Endothelial cell of umbilical vein (primary cell): ENCODE measurements around the gene CDK5. TPM values are rescaled to one million over a fixed set of nuclear protein-coding genes. Genes with fewer than 3 reads are reported as not detected.

Experiments used
- BruUV-seq: library from RNA; stranded (reverse); fragments of 400-500 nt; replicated peaks from 2 replicates; lab custom pipeline; 2021; lab: Mats Ljungman, UMichigan
- CTCF ChIA-PET: fragments of 300-600, 350-600 bp; sonication (Branson Sonifier 250); formaldehyde crosslinking; loops from one replicate; lab custom pipeline; 2021; ENCODE audit warnings: antibody characterized with exemption, inconsistent platforms; lab: Charles Lee
- POLR2A ChIA-PET: fragments of 300-600, 350-600 bp; sonication (Branson Sonifier 250); formaldehyde crosslinking; loops from one replicate; lab custom pipeline; 2021; ENCODE audit warnings: antibody characterized with exemption, inconsistent platforms; lab: Charles Lee
- DNase-seq: peaks from one replicate; pipeline ENCODE4 v3.0.0-alpha.2; 2011; ENCODE audit warnings: low read depth, low spot score
- FAIRE-seq: peaks from 2 replicates; lab custom pipeline; 2011; peaks lifted over from hg19 to GRCh38; lab: Jason Lieb, UNC
- H2AFZ ChIP-seq: 2 replicates; pipeline ENCODE4 v1.6.0; 2012; ENCODE audit warnings: low read depth, low read length, control low read depth, inconsistent platforms
- H3K27ac ChIP-seq: 2 replicates; pipeline ENCODE4 v1.5.1; 2011; ENCODE audit warnings: low read depth, mild to moderate bottlenecking, control low read depth, low read length, moderate library complexity; ENCODE audit not compliant: insufficient read depth
- H3K27me3 ChIP-seq, 2 experiments: 2 replicates each; pipeline versions ENCODE4 v1.6.0 to v1.6.1; 2011; ENCODE audit warnings: low read length in 2 of 2, mixed read lengths in 1 of 2; ENCODE audit not compliant: control insufficient read depth in 2 of 2, insufficient read depth in 2 of 2
- H3K36me3 ChIP-seq, 2 experiments: 2 replicates in 1 of 2; 3 replicates in 1 of 2; pipeline ENCODE4 v1.5.1; 2011; ENCODE audit warnings: low read length in 2 of 2, mild to moderate bottlenecking in 1 of 2, moderate library complexity in 1 of 2; ENCODE audit not compliant: control insufficient read depth in 2 of 2, insufficient read depth in 2 of 2; ENCODE audit errors: extremely low read depth in 1 of 2
- H3K4me1 ChIP-seq: 3 replicates; pipeline ENCODE4 v1.5.1; 2011; ENCODE audit warnings: mild to moderate bottlenecking, low read length; ENCODE audit not compliant: control insufficient read depth, insufficient read depth; ENCODE audit errors: extremely low read depth
- H3K4me2 ChIP-seq: 2 replicates; pipeline ENCODE4 v1.6.1; 2011; ENCODE audit warnings: low read length, control low read depth, mixed read lengths; ENCODE audit not compliant: insufficient read depth
- H3K4me3 ChIP-seq, 3 experiments: fragments of 200-600 bp in 1 of 3; sonication (generic), shearing (Covaris generic) in 1 of 3; replicated peaks in 1 of 3; 2 replicates each; pipeline ENCODE4 v1.5.1; 2011 to 2016; ENCODE audit warnings: control low read depth in 3 of 3, low read length in 3 of 3, mild to moderate bottlenecking in 2 of 3, inconsistent platforms in 1 of 3, low read depth in 1 of 3, moderate library complexity in 1 of 3; ENCODE audit not compliant: insufficient read depth in 1 of 3
- H3K79me2 ChIP-seq: 2 replicates; pipeline ENCODE4 v1.6.0; 2012; ENCODE audit warnings: low read length, inconsistent platforms; ENCODE audit not compliant: control insufficient read depth, insufficient read depth
- H3K9ac ChIP-seq: replicated peaks from 2 replicates; pipeline ENCODE3; 2011; ENCODE audit warnings: low read length, control low read depth; ENCODE audit not compliant: insufficient read depth; ENCODE audit errors: extremely low read depth
- H3K9me1 ChIP-seq: replicated peaks from 3 replicates; pipeline ENCODE4 v1.6.0; 2011; ENCODE audit warnings: mild to moderate bottlenecking, low read length; ENCODE audit not compliant: control insufficient read depth, insufficient read depth; ENCODE audit errors: extremely low read depth
- H3K9me3 ChIP-seq: replicated peaks from 2 replicates; pipeline ENCODE4 v1.5.1; 2012; ENCODE audit warnings: low read length, inconsistent platforms; ENCODE audit not compliant: control insufficient read depth, insufficient read depth
- H4K20me1 ChIP-seq: replicated peaks from 2 replicates; pipeline ENCODE3; 2011; ENCODE audit warnings: mild to moderate bottlenecking, low read length; ENCODE audit not compliant: control insufficient read depth, insufficient read depth; ENCODE audit errors: extremely low read depth
- CTCF ChIP-seq, 2 donors: IDR thresholded peaks; 1 replicate in 1 of 2; 2 replicates in 1 of 2; pipeline ENCODE4 v1.5.1; 2011; ENCODE audit warnings: low read length in 2 of 2, mild to moderate bottlenecking in 2 of 2, moderate library complexity in 2 of 2, control low read depth in 1 of 2, inconsistent platforms in 1 of 2, low read depth in 1 of 2; ENCODE audit not compliant: insufficient read depth in 1 of 2; ENCODE audit errors: extremely low read depth in 1 of 2
- EZH2 ChIP-seq: IDR thresholded peaks from 2 replicates; pipeline ENCODE4 v1.6.1; 2012; ENCODE audit warnings: borderline replicate concordance, low read depth, mild to moderate bottlenecking, moderate library complexity, low read length, inconsistent platforms; ENCODE audit not compliant: severe bottlenecking
- FOS ChIP-seq: IDR thresholded peaks from 2 replicates; pipeline ENCODE4 v1.6.1; 2011; ENCODE audit warnings: mild to moderate bottlenecking, low read length, moderate library complexity, borderline replicate concordance; ENCODE audit not compliant: insufficient read depth
- GATA2 ChIP-seq: IDR thresholded peaks from 2 replicates; pipeline ENCODE4 v1.7.0; 2011; ENCODE audit warnings: low read depth, mild to moderate bottlenecking, moderate library complexity, mixed read lengths, low read length; ENCODE audit not compliant: insufficient read length, insufficient read depth
- JUN ChIP-seq: IDR thresholded peaks from 2 replicates; pipeline ENCODE4 v1.6.1; 2011; ENCODE audit warnings: borderline replicate concordance, low read depth; ENCODE audit not compliant: insufficient read length, insufficient read depth
- MAX ChIP-seq: IDR thresholded peaks from 2 replicates; pipeline ENCODE4 v1.6.1; 2011; ENCODE audit not compliant: insufficient read depth, insufficient read length
- MYC ChIP-seq: IDR thresholded peaks from one replicate; pipeline ENCODE4 v1.6.1; 2011; ENCODE audit warnings: mild to moderate bottlenecking, low read depth, low read length
- POLR2A ChIP-seq: IDR thresholded peaks from 2 replicates; pipeline ENCODE4 v1.6.1; 2012; ENCODE audit warnings: low read depth, mild to moderate bottlenecking, control low read depth, low read length
- POLR2AphosphoS5 ChIP-seq: IDR thresholded peaks from 2 replicates; pipeline ENCODE4 v1.6.1; 2012; ENCODE audit warnings: low read depth, mild to moderate bottlenecking, control low read depth, low read length, moderate library complexity; ENCODE audit not compliant: insufficient read depth
- dilution Hi-C: fragments of 300-500 bp; cut with MboI; formaldehyde crosslinking; loops from one replicate; pipeline ENCODE4 v1.15.0; 2019; ENCODE audit warnings: low sequenced_read_pairs; ENCODE audit not compliant: extremely low pct_ligation_motif_present
- intact Hi-C: fragments of 100-400 bp; cut with micrococcal nuclease; formaldehyde crosslinking; loops from one replicate; pipeline ENCODE4 v1.10.0; 2022
- polyA plus RNA-seq, 4 experiments: library from polyadenylated mRNA; depleted of rRNA in 3 of 4; stranded (reverse) in 3 of 4; unstranded in 1 of 4; fragments of >200 nt; gene quantifications; 2 replicates each; pipeline versions ENCODE4 v1.2.1 to v1.2.3, GENCODE V29; 2011 to 2012; ENCODE audit warnings: missing spikeins in 1 of 4
- total RNA-seq: library from RNA; stranded (reverse); gene quantifications from 2 replicates; pipeline ENCODE4 v1.2.3, GENCODE V29; 2021

CDK5 gene
- total and polyA plus RNA-seq, 2 donors (not counting 3 experiments of a cell fraction or from before 2014, with no cell fraction given), result 16.5 to 38.3 TPM

- POLR2A ChIA-PET, result no interaction called here
- Histone ChIP-seq H3K9ac (no peak overlapping the region), H3K4me2 (no peak overlapping the region), H3K4me1 (peaks cover 17% of the 10 kb centered on the region), H3K27ac (no peak overlapping the region), H3K4me3 (no peak overlapping the region), H3K27me3 (no peaks in the 10 kb centered on the region), H2AFZ (no peak overlapping the region), H4K20me1 (no peaks in the 10 kb centered on the region), H3K9me3 (no peaks in the 10 kb centered on the region), H3K79me2 (peaks cover 84% of the 10 kb centered on the region), H3K9me1 (no peaks in the 10 kb centered on the region), H3K36me3 (peaks cover 0 to 1% of the 10 kb centered on the region in 2 experiments)
- intact Hi-C loops (no loop called here), dilution Hi-C loops (no loop called here)
- BruUV-seq, result no TSS peak
- CTCF ChIA-PET, result interaction anchor here (0.9 to 3.5 kb wide), 4 partner anchors 12 to 38 kb away, joined by 3 to 29 read pairs (median 6); no protein-coding TSS in a partner anchor
- no peak for FAIRE-seq
- no peak for DNase-seq
- TF ChIP-seq POLR2AphosphoS5 (no peak), POLR2A (no peak), GATA2 (no peak), EZH2 (no peak), FOS (no peak), MAX (no peak), CTCF (IDR thresholded peaks at IDR 0.05; ENCODE audit: extremely low read depth in 1 of 2, insufficient read depth in 1 of 2, low read depth in 1 of 2, low read length in 2 of 2) (no peak), MYC (no peak), JUN (no peak)
Observed at GRCh38 chr7:151102991-151103390, 45.3 kb upstream of the CDK5 start.
